HuH-7 (cell line): Measurements from ENCODE around the gene MTG2.

ENCODE experiments used
- DNase-seq: peaks from one replicate; pipeline ENCODE4 v3.0.0; 2011; ENCODE audit warnings: low spot score

MTG2 gene

DNA sequence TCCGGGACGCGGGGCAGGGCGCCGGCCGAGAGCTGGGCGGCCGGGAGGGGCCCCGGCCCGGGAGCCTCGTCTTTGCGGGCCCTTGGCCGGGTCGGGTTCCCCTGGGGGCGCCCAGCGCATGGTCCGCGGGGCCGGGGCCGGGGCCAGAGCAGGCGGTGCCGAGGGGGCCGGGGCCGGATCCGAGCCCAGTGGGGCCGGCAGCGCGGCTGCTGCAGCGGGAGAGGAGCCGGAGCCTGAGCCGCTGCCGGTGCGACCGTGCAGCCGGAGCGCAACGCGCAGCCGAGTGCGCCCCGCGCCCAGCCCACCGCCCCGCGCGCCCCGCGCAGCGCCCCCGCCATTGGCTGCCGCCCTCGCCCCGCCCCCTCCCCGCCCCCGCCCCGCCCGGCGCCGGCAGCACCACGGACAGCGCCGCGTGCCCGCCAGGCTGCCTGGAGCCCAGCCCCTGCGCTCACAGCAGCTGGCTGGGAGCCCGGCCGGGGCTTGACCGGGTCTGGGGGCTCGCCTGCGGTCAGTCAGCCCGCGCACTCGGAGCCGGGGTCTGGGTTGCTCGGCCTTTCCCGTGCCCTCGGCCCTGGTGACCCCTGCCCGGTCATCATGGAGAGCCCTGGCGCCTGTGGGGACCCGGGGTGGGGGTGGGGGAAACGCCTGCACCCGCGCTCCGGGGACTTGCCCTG lies 37.3 kb downstream of the MTG2 start, which contains the start of gene HRH3:
Gene HRH3, minus strand, starts transcription at position 287 of the 674 bp plus-strand sequence. CDS start 308 bp downstream, outside the sequence.
- DNase-seq, result peak; percentile 94

GRCh38 chr20:62220666-62221568 lies 38.1 kb downstream of the MTG2 start:
- DNase-seq, result no peak

DNA sequence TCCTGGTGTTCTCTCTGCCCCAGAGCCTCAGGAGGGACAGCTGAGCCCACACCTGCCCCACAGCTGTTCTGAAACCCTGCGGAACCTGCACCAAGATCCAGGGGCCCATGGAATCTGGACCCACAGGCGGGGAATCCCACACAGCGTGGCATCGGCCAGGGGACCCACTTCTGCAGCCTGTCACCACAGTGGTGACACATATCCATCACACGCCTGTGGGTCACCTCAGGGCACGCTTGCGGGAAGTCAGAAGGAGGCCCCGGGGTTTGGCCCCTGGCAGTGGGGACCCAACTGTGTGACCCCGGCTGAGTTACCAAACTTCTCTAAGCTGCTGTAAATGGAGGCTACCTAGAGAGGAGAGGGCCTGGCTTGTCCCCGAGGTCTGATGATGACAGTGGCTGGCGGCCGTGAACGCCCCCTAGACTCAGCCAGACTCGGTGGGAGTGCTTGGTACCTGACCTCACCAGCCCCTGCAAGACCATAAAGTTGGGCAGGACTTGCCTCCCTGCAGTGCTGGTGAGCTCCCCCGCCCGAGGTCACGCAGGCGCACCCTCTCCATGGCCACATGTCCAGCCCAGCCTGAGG lies 39.5 kb downstream of the MTG2 start:
- DNase-seq, result no peak

- no peak for DNase-seq
Measured at GRCh38 chr20:62222972-62223371, 40.1 kb downstream of the MTG2 start.

DNA sequence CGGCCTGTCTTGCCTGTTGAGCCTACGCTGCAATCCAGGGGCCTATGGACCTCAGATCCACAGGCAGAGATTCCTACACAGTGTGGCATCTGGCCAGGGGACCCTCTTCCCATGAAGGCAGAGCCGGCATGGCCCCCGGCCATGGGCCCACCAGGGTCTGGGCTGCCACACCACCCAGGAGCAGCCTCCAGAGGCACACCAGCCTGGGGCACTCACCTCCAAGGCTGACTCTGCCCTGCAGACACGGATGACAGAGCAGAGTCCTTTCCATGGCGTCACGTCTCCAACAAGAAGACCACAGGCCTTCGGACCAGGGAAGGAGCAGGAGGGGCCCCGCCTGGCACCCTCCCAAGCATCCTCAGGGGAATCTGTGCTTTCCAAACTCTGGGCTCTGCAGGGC lies 40.7 kb downstream of the MTG2 start:
- no peak for DNase-seq

DNA sequence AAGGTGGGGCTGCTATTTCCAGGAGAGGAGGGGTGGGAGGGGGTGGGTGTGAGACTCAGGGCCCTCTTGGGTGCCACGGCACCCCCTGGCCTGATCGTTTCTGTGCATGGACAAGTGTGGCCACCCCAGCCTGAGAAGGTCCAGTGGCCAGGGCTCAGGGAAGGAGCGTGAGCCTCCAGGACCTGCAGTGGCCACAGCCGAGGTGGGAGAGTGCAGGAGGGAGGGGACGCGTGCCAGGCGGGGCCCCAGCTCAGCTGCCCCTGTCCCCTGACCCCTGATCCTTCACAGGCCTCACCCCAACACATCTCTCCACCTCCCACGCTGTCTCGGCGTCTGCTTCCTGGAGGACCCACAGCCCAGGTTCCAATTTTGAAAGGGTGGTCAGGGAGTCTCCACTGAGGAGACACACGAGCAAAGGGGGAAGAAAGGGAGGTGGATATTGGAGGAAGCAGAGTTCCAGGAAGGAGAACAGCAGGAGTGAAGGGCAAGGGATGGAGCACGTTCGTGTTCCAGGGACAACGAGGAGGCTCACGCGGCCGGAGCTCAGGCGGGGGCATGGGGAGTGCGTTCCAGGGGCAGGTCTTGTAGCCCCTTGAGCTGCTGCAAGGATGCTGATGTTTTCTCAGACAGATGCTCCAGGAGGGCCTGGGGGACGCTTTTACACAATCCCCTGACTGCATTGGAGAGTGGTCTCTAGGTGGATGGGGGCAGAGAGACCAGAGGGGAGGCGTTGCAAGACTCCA lies 41.5 kb downstream of the MTG2 start:
- DNase-seq, result no peak

DNA sequence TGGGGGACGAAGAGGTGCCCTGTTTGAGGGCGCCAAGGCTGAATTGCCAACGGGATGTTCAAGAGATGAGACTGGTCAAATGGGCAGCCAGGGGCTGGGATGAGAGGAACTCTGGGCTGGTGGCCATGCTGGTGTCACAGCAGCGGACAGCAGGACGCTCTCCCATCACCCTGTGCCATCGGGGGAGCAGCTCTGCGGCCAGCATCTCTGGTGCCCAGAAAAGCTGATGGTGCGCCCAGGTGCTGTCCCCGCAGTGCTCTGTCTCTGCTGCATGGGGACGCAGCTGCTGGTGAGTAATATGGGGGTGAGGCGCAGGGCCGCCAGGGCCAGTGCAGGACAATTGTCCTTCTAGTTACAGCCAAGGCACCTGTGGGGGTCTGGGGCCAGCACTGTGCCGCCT lies 42.2 kb downstream of the MTG2 start:
- DNase-seq, result no peak

GRCh38 chr20:62225820-62226635 lies 43.2 kb downstream of the MTG2 start:
- no peak for DNase-seq

DNA sequence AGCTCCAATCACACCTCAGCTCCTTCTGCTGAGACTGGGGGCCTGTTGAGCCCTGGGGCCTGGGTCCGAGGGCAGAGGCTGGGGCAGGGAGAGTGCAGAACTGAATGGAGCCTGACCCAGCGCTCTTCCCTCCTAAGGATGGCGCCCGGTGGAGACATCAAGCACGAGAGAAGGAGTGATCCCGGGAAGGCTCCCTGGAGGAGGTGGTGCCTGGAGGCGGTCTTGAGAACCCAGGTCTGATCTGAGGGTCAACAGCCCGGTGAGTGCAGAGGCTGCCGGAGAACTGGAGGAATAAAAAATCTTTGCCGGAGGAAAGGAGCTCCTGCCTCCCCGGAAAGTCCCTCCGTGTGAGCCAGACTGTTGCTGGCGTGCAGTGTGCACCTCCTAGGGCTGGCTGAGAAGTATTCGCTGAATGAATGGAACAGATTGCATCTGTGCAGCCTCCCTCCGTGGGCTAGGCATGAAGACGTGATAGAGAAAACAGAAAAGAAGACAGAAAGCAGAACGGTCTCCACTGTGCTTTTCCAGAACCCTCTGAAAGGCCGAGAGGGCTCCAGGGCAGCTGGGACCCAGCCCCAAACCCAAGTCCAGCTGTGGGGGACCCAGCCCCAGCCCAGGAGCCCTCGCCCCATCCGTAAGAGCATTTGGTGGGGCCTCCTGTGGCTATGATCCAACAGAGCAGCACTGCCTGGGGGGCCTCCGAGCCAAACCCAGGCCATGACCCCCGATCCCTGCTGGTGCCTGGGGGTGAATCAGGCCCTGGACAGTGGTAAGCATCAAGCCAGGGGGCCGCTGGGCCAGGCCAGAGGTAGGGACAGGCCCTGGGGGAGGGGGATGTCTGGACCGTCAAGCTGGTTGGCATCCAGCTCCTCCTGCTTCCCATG lies 44.1 kb downstream of the MTG2 start:
- no peak for DNase-seq

- DNase-seq, result no peak
Measured at GRCh38 chr20:62227591-62227976, 44.8 kb downstream of the MTG2 start.

- DNase-seq, result peak; percentile 52
Measured at GRCh38 chr20:62227977-62228958, 45.4 kb downstream of the MTG2 start.

- no peak for DNase-seq
Measured at GRCh38 chr20:62228982-62229545, 46.2 kb downstream of the MTG2 start.

- no peak for DNase-seq
Measured at GRCh38 chr20:62229667-62230066, 46.8 kb downstream of the MTG2 start.

GRCh38 chr20:62230276-62230675 lies 47.4 kb downstream of the MTG2 start:
- DNase-seq, result no peak

- DNase-seq, result no peak
Measured at GRCh38 chr20:62230696-62231095, 47.9 kb downstream of the MTG2 start.

- no peak for DNase-seq
Measured at GRCh38 chr20:62231292-62231691, 48.5 kb downstream of the MTG2 start.

DNA sequence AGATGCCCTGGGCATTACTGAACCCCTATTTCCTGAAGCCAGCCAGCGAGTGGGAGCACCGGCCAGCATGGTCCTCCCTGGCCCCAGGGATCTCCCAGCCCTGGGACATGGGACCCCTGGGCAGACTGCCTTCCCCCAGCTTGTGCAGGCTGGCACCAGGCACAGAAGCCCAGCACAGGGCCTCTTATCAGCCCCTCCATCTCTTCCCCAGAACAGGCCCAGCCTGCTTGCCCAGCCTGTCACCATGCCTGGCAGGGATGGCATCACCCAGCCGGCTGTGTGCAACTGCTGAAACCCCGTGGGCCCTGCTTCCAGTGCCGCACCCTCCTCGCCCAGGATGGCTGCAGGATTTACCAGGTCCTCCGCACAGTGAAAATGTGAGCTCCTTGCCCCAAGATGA lies 49.4 kb downstream of the MTG2 start:
- DNase-seq, result no peak

DNA sequence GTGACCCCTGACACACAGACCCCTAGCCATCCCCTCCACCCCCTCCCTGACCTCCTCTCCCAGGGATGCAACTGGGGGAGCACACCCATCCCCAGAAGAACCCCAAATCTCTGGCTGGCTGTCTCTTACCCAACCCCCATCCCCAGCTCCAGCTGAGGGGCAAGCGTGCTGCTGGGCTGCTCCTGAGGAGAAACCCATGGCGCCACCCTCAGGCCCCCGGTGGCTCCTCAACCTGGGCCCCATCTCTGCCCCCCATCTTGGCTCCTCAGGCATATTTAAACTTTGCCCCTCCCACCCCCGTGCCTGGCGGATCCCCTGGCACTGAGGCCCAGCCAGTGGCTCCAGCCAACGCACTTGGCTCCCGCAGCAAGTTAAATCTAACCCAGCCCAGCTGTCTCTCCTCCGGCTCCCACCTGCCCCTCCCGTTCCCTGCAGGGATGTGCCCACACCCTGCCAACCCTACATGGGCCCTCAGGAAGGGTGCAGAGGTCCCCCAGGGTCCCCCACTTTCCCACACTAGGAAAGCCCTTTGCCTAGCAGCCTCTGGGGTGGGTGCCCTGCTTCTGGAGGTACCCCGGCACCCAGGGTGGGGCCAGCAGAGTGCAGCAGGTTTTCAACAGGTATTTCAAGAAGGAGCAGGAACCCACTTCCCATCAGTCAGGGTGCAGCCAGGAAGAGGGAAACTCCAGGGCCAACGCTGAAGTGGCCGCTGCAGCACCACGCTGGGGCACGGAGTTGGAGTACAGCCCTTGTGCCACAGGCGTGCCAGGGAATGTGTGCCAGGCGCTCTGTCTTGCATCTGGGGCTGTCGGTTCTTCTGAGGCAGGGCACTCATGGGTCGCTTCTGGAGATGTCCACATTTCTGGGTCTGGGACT lies 50.2 kb downstream of the MTG2 start:
- no peak for DNase-seq
